Esophagus muscularis mucosa (tissue), 4 donors: ENCODE results near the gene GNA12. TPM values are rescaled to one million over a fixed set of nuclear protein-coding genes. Genes with fewer than 3 reads are reported as not detected.
"Not testable (repeated sequence)": the region's sequence is repeated elsewhere in the genome, so short reads cannot be mapped to it uniquely, and the experiment has no call there.

Experiments used
- DNase-seq: peaks from one replicate; pipeline ENCODE4 v3.0.0-alpha.2; 2017; ENCODE audit errors: extremely low spot score
- H3K27ac ChIP-seq, 4 donors: fragments of 200-600 bp; sonication (generic); replicated peaks in 1 of 4; 1 replicate in 3 of 4; 2 replicates in 1 of 4; pipeline ENCODE4 v1.5.1; 2016 to 2019; ENCODE audit warnings: mild to moderate bottlenecking in 1 of 4
- H3K27me3 ChIP-seq, 4 donors: fragments of 200-600 bp; sonication (generic); one replicate each; pipeline versions ENCODE4 v1.5.1 to v1.6.0; 2016 to 2019
- H3K36me3 ChIP-seq, 4 donors: fragments of 200-600 bp; sonication (generic); one replicate each; pipeline ENCODE4 v1.5.1; 2016 to 2019
- H3K4me1 ChIP-seq, 4 donors: fragments of 200-600 bp; sonication (generic); one replicate each; pipeline ENCODE4 v1.5.1; 2016 to 2019
- H3K4me3 ChIP-seq, 4 donors: fragments of 200-600 bp; sonication (generic); 1 replicate in 2 of 4; 2 replicates in 2 of 4; pipeline ENCODE4 v1.5.1; 2016 to 2019; ENCODE audit warnings: mild to moderate bottlenecking in 4 of 4, moderate library complexity in 1 of 4
- H3K9me3 ChIP-seq, 4 donors: fragments of 200-600 bp; sonication (generic); 1 replicate in 3 of 4; 2 replicates in 1 of 4; pipeline ENCODE4 v1.5.1; 2016 to 2019
- CTCF ChIP-seq, 3 experiments: fragments of 200-600 bp in 2 of 3; fragments of 450-650 bp in 1 of 3; sonication (generic) in 2 of 3; IDR thresholded peaks; one replicate each; pipeline ENCODE4 v1.5.1; 2017 to 2019; ENCODE audit warnings: antibody characterized with exemption in 3 of 3, mild to moderate bottlenecking in 2 of 3, moderate library complexity in 1 of 3
- EP300 ChIP-seq: sonication (generic); formaldehyde crosslinking; IDR thresholded peaks from one replicate; pipeline ENCODE4 v1.6.1; 2017; ENCODE audit warnings: antibody characterized with exemption
- POLR2A ChIP-seq: fragments of 450-650 bp; IDR thresholded peaks from one replicate; pipeline ENCODE4 v1.6.1; 2017; ENCODE audit warnings: antibody characterized with exemption, moderate library complexity, mild to moderate bottlenecking, low read depth
- POLR2AphosphoS5 ChIP-seq, 2 donors: sonication (generic); formaldehyde crosslinking; IDR thresholded peaks; one replicate each; pipeline ENCODE4 v1.6.1; 2017; ENCODE audit warnings: antibody characterized with exemption in 2 of 2
- WGBS: methylation state at CpG from one replicate; pipeline ENCODE4 v1.1.5; 2018; 5-methylcytosine and 5-hydroxymethylcytosine counted together
- intact Hi-C: fragments of 100-400 bp; cut with DNase I; formaldehyde crosslinking; loops from one replicate; pipeline ENCODE4 v1.15.1; 2023
- total RNA-seq, 4 donors: library from RNA; depleted of rRNA; stranded (reverse); fragments of >200 nt; gene quantifications; one replicate each; pipeline versions ENCODE4 v1.1.0 to v1.2.1, GENCODE V29; 2016

Gene GNA12
- total RNA-seq, 4 donors from 2014 or later, result 25.3 to 61.8 (median 38.9) TPM

- no peak overlapping the region for H3K4me3 ChIP-seq
- no peak overlapping the region for H3K27ac ChIP-seq
- intact Hi-C loops, result no loop called here
- H3K9me3 ChIP-seq, result no peaks in the 10 kb centered on the region
- H3K36me3 ChIP-seq, result no peaks in the 10 kb centered on the region
- TF ChIP-seq POLR2AphosphoS5 (IDR thresholded peaks at IDR 0.05) (no peak), POLR2A (no peak), EP300 (no peak), CTCF (IDR thresholded peaks at IDR 0.05) (no peak)
- 85% methylated on average over 11 of the region's 15 CpGs for WGBS
- peaks cover 0 to 12% (median 5%) of the 10 kb centered on the region in 4 donors for H3K4me1 ChIP-seq
- no peaks in the 10 kb centered on the region for H3K27me3 ChIP-seq
- DNase-seq, result no peak
Observed at GRCh38 chr7:2699289-2699620, 144.9 kb downstream of the GNA12 start.

DNA sequence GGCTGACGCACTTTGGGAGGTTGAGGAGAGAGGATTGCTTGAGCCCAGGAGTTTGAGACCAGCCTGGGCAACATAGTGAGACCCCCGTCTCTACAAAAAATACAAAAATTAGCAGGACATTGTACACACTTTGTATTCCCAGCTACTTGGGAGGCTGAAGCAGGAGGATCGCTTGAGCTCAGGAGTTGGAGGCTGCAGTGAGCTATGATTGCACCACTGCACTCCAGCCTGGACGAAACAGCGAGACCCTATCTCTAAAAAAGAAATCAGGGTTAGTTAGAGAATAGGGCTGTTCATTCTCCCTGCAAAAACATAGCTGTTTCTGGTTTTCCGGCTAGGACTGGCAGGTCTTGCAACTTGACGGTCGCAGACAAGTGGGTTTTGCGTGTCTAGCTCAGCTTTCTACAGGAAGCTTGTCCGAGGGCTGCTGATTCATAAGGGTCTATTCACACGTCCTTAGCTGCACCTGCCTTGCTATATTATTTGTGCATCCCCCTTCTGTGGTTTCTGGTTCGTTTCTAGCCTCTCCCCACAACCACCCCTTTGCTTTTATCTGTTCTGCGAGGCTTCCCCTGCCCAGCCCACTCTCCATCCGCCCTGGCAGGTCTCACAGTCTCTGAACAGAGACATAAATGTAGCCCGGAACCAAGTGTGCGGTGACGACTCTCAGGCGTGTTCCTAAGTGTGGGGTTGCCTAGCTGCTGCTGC is 145.4 kb downstream of the GNA12 start:
- intact Hi-C loops, result no loop called here
- TF ChIP-seq POLR2AphosphoS5 (IDR thresholded peaks at IDR 0.05) (no peak), EP300 (no peak), POLR2A (no peak), CTCF (IDR thresholded peaks at IDR 0.05) (no peak)
- Histone ChIP-seq H3K36me3 (no peaks in the 10 kb centered on the region), H3K4me1 (peaks cover 0 to 12% (median 5%) of the 10 kb centered on the region in 4 donors), H3K4me3 (no peak overlapping the region), H3K27me3 (no peaks in the 10 kb centered on the region), H3K9me3 (no peaks in the 10 kb centered on the region), H3K27ac (no peak overlapping the region)
- DNase-seq, result no peak
- WGBS, result 75% methylated on average over 18 of the region's 18 CpGs

- H3K4me1 ChIP-seq, intact Hi-C loops, H3K4me3 ChIP-seq, H3K36me3 ChIP-seq, H3K27ac ChIP-seq, DNase-seq, H3K9me3 ChIP-seq: not testable (repeated sequence)
- H3K27me3 ChIP-seq, result peaks cover 0 to 12% (median 1%) of the 10 kb centered on the region in 4 donors
- WGBS, result 63% methylated on average over 7 of the region's 8 CpGs
Observed at GRCh38 chr7:2694122-2694436, 150.0 kb downstream of the GNA12 start.

GRCh38 chr7:2693420-2694121 is 150.5 kb downstream of the GNA12 start:
- peaks cover 0 to 17% (median 5%) of the 10 kb centered on the region in 4 donors for H3K27me3 ChIP-seq
- H3K9me3 ChIP-seq, H3K4me1 ChIP-seq, H3K4me3 ChIP-seq, DNase-seq, H3K27ac ChIP-seq, H3K36me3 ChIP-seq, intact Hi-C loops: not testable (repeated sequence)
- 90% methylated on average over 18 of the region's 19 CpGs for WGBS

DNA sequence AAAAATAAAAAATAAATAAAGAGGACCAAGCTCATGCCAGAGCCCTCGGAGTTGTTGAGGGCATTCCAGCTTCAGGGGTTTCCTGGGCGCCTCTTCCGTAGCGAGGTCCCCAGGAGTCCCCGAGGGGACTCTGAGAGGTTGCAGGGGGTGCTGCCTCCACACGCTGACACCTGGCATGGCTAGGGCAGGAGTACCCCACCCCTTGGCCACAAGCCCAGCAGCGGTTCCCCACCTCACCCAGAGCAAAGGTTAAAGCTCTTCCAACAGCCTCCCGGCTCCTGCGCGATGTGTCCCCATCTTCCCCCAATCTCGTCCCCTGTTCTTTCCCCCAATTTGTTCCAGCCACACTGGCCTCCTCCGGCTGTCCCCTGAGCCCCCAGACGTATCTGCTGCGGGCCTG is 151.6 kb downstream of the GNA12 start:
- no peak overlapping the region for H3K4me3 ChIP-seq
- no peak for TF ChIP-seq POLR2A
- no peaks in the 10 kb centered on the region for H3K36me3 ChIP-seq
- peaks cover 0 to 28% (median 14%) of the 10 kb centered on the region in 4 donors for H3K27me3 ChIP-seq
- WGBS, result 86% methylated on average over 13 of the region's 14 CpGs
- peaks cover 9 to 18% (median 14%) of the 10 kb centered on the region in 4 donors for H3K4me1 ChIP-seq
- no peak for DNase-seq
- no peaks in the 10 kb centered on the region for H3K9me3 ChIP-seq
- intact Hi-C loops, result no loop called here
- H3K27ac ChIP-seq, result no peak overlapping the region

DNA sequence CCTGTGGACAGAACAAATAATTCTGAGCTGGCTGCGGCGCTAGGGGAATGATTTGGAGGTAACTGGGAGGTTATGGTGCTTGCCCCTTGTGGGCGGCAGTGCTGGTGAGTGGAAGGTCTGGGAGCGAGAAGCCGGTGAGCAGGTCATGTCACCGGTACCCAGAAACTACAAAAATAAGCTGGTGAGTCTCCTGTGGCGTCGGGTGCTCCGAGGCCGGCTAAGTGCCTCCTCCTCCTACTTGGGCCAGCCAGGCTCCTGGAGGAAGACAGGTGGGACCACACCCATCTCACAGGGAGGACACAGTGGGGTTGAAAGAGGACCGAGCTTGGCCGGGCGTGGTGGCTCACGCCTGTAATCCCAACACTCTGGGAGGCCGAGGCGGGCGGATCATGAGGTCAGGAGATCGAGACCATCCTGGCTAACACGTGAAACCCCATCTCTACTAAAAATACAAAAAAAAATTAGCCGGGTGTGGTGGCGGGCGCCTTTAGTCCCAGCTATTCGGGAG is 152.1 kb downstream of the GNA12 start:
- H3K27ac ChIP-seq, intact Hi-C loops, H3K4me3 ChIP-seq, H3K36me3 ChIP-seq, DNase-seq, H3K9me3 ChIP-seq: not testable (repeated sequence)
- WGBS, result 94% methylated on average over 23 of the region's 23 CpGs
- Histone ChIP-seq H3K4me1 (peaks cover 11 to 22% (median 20%) of the 10 kb centered on the region in 4 donors), H3K27me3 (peaks cover 0 to 33% (median 20%) of the 10 kb centered on the region in 4 donors)
